Tibial artery (tissue), 4 donors: ENCODE measurements around the gene CREB3L2.
A peak's percentile ranks its signal among the peaks of the same experiment; 100 is the strongest.

Experiments used
- DNase-seq, 2 donors: peaks; one replicate each; pipeline ENCODE4 v3.0.0-alpha.2; 2019
- H3K27ac ChIP-seq, 2 donors: fragments of 200-600 bp; sonication (generic) in 1 of 2; 1 replicate in 1 of 2; 2 replicates in 1 of 2; pipeline ENCODE4 v1.5.1; 2018 to 2019; ENCODE audit warnings: mild to moderate bottlenecking in 1 of 2
- H3K27me3 ChIP-seq, 2 donors: fragments of 200-600 bp; sonication (generic) in 1 of 2; one replicate each; pipeline versions ENCODE4 v1.5.1 to v1.6.0; 2016 to 2019
- H3K36me3 ChIP-seq, 3 donors: fragments of 200-600 bp; sonication (generic) in 2 of 3; one replicate each; pipeline ENCODE4 v1.5.1; 2016 to 2019; ENCODE audit warnings: mild to moderate bottlenecking in 2 of 3
- H3K4me1 ChIP-seq, 4 donors: fragments of 200-600 bp; sonication (generic) in 2 of 4; 1 replicate in 3 of 4; 2 replicates in 1 of 4; pipeline ENCODE4 v1.5.1; 2016 to 2019
- H3K4me3 ChIP-seq, 2 donors: fragments of 200-600 bp; sonication (generic) in 1 of 2; 1 replicate in 1 of 2; 2 replicates in 1 of 2; pipeline ENCODE4 v1.5.1; 2018 to 2019; ENCODE audit warnings: mild to moderate bottlenecking in 2 of 2
- H3K9me3 ChIP-seq, 3 donors: fragments of 200-600 bp; sonication (generic) in 1 of 3; one replicate each; pipeline ENCODE4 v1.5.1; 2016 to 2019
- CTCF ChIP-seq, 2 experiments: fragments of 200-600 bp in 1 of 2; fragments of 450-650 bp in 1 of 2; IDR thresholded peaks; one replicate each; pipeline ENCODE4 v1.5.1; 2017 to 2019; ENCODE audit warnings: antibody characterized with exemption in 2 of 2, mild to moderate bottlenecking in 1 of 2, moderate library complexity in 1 of 2
- intact Hi-C: fragments of 100-400 bp; cut with DNase I; formaldehyde crosslinking; loops from one replicate; pipeline ENCODE4 v1.15.0; 2023; ENCODE audit warnings: low total_unique reads

CREB3L2 gene

DNA sequence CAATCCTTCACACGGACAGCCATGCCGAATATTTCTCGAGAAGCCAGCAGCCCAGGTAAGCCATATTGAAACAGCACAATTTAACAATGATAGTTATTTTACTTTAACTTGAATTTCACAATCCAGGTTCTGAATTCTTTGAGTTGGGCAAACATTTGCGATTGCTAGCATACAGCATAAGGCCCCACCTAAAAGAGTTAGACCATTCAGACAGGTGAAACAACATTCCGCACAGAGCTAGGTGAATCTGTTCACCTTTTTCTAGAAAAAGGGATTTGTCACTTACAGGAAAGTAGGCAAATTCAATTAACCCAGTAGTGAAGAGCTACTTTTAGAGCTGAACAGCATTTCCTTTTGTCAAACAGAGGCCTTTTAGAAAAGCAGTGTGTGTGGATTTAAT is 45.3 kb downstream of the CREB3L2 start:
- intact Hi-C loops = no loop called here
- H3K27ac ChIP-seq = peak overlapping the region; percentile 77 to 80
- no peak for TF ChIP-seq CTCF (IDR thresholded peaks at IDR 0.05)

DNA sequence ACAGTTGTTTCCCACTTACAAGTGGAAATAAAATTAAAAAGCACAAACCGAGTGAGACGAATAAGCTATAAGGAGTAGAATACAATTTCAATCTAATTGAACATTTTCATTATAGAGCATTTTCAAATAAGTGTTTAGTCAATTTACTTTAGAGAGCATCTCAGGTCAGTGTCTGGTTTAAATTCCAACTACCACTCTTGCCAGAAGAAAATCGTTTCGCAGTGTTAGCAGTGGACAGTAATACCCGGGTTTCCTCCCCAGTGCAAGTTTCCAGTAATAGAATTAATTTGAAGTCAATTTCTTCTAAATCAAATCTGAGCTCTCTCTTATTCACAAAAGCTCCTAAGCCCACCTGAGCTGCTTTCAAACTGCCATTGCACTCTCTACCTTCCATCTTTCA is 45.7 kb downstream of the CREB3L2 start:
- intact Hi-C loops = no loop called here
- peaks cover 0 to 91% (median 61%) of the 10 kb centered on the region in 4 donors for H3K4me1 ChIP-seq

More for the DNA sequence above, 45.3 kb downstream of the CREB3L2 start:
- Histone ChIP-seq H3K36me3 (no peaks in the 10 kb centered on the region), H3K4me1 (peaks cover 0 to 91% (median 63%) of the 10 kb centered on the region in 4 donors), H3K4me3 (no peak overlapping the region), H3K27me3 (no peaks in the 10 kb centered on the region), H3K9me3 (no peaks in the 10 kb centered on the region)
- DNase-seq = no peak

DNA sequence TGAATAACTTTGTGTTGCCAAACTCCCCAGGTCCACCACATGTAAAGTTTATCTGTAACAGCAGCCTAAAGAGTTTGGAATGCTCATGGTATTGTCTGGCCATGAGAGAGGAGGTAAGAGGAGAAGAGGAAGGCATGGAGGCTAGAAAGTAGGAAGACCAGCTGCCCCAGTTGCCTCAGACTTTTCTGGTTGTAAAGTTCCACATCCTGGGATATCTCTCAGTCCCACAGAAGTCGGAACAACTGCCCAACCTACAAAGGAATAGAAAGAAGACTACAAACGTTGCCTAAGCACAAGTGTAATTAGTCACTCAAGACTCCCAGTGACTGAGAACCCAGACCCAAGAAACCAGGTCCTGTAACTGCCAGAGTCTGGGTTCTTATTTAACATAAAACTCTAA is 47.3 kb downstream of the CREB3L2 start:
- peaks cover 0 to 99% (median 68%) of the 10 kb centered on the region in 4 donors for H3K4me1 ChIP-seq
- intact Hi-C loops = no loop called here
- H3K27me3 ChIP-seq = no peaks in the 10 kb centered on the region
- peak overlapping the region; percentile 77 to 80 for H3K27ac ChIP-seq
- no peaks in the 10 kb centered on the region for H3K9me3 ChIP-seq
- DNase-seq = no peak
- TF ChIP-seq CTCF (IDR thresholded peaks at IDR 0.05) = no peak
- H3K36me3 ChIP-seq = no peaks in the 10 kb centered on the region
- H3K4me3 ChIP-seq = no peak overlapping the region

More for the DNA sequence above, 45.7 kb downstream of the CREB3L2 start:
- no peak overlapping the region for H3K4me3 ChIP-seq
- no peak for TF ChIP-seq CTCF (IDR thresholded peaks at IDR 0.05)
- no peaks in the 10 kb centered on the region for H3K9me3 ChIP-seq
- H3K27me3 ChIP-seq = no peaks in the 10 kb centered on the region
- peak overlapping the region; percentile 77 to 80 for H3K27ac ChIP-seq
- H3K36me3 ChIP-seq = no peaks in the 10 kb centered on the region
- DNase-seq = no peak

DNA sequence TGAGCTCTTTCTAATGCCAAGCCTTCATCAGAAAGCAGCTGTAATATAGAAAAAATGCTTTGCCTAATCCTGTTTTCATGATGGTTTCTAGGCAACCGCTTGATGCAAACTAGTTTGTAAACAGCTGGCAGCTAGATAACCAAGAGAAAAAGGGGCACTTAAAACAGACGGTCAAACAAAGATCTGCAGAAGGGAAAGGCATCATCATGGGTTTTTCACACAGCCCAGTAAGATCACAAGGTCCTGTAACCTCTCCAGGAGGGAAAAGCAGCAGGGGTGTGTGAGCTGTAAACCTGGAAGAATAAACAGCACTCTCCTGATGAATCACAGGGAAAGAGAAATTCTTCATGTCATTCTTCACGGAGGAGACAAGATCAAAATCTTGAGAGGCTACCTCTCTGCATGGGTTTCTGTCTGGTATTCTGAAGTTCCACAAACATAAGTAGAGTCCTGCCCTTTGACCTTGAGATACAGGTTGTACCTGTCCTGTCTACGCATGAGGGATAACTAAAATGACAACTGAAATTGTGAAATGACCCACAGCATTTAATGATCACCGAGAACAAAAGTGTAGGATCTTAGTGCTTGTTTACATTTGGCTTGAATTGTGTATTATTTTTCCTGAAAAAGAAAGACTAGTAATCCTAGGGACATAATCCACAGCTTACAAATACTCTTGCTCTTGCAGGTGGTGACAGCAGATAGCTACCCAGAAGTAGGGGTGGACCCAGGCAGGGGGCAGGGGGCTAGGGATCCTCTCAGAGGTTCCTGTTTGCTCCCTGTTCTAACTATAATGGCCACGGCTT is 48.0 kb downstream of the CREB3L2 start:
- no peaks in the 10 kb centered on the region for H3K27me3 ChIP-seq
- peak overlapping the region; percentile 77 to 80 for H3K27ac ChIP-seq
- no peak overlapping the region for H3K4me3 ChIP-seq
- no peaks in the 10 kb centered on the region for H3K9me3 ChIP-seq
- H3K4me1 ChIP-seq = peaks cover 0 to 99% (median 73%) of the 10 kb centered on the region in 4 donors
- H3K36me3 ChIP-seq = no peaks in the 10 kb centered on the region
- intact Hi-C loops = no loop called here
- no peak for DNase-seq
- no peak for TF ChIP-seq CTCF (IDR thresholded peaks at IDR 0.05)

DNA sequence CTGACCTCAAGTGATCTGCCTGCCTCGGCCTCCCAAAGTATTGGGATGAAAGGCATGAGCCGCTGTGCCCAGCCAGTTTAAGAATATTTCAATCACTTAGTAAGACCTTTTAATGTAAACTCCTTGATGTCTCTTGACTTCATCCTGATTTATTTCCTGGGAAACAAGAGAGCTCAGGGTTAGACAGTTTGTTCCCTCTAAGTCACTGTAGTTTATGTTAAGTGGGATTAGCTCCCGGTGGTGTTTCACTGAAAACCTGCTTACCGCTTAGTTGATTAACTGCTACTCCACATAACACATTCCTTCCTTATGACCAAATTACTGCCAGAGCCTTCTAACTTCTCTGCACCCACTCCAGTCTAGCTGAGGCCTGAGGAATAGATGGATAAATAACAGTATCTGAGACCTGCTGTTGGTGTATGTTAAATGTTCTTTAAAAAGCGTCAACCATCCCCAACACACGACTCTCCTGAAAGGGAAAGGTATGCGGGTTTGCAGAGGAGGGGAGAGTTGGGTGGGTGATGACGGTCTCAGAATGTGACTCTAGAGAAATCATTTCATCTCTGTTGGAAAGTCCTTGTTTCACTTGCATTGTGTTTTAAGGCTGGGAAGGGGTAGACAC is 48.7 kb downstream of the CREB3L2 start:
- H3K4me1 ChIP-seq = peaks cover 0 to 99% (median 69%) of the 10 kb centered on the region in 4 donors
- H3K9me3 ChIP-seq = no peaks in the 10 kb centered on the region
- intact Hi-C loops = no loop called here
- no peaks in the 10 kb centered on the region for H3K36me3 ChIP-seq
- no peaks in the 10 kb centered on the region for H3K27me3 ChIP-seq
- TF ChIP-seq CTCF (IDR thresholded peaks at IDR 0.05) = no peak
- H3K27ac ChIP-seq = peak overlapping the region; percentile 77 to 80
- no peak for DNase-seq
- H3K4me3 ChIP-seq = no peak overlapping the region
